K562 (cell line): ENCODE results near the gene SLC46A3. TPM values are rescaled to one million over a fixed set of nuclear protein-coding genes. Genes with fewer than 3 reads are reported as not detected.

Experiments used
- MTA2 ChIP-seq: fragments of 450-650 bp; IDR thresholded peaks from 2 replicates; pipeline ENCODE4 v1.6.1; 2016; ENCODE audit warnings: low read depth
- PHF8 ChIP-seq: fragments of 200-600 bp; sonication (generic); IDR thresholded peaks from 2 replicates; pipeline ENCODE4 v1.6.1; 2012; ENCODE audit warnings: mixed run types, mild to moderate bottlenecking, inconsistent platforms, low read length, moderate library complexity, borderline replicate concordance
- POLR2AphosphoS5 ChIP-seq: IDR thresholded peaks from 2 replicates; pipeline ENCODE4 v1.6.1; 2011; ENCODE audit warnings: mild to moderate bottlenecking, low read depth, low read length, moderate library complexity; ENCODE audit not compliant: control insufficient read depth, insufficient read depth
- RHOXF2B ChIP-seq: fragments of 250-450 bp; sonication (Bioruptor Pico); conservative IDR thresholded peaks from 2 replicates; pipeline ENCODE4 v1.5.1; 2021
- TCFL5 ChIP-seq: fragments of 250-450 bp; sonication (Bioruptor Pico); conservative IDR thresholded peaks from 2 replicates; pipeline ENCODE4 v1.6.1; 2021; ENCODE audit warnings: mild to moderate bottlenecking, moderate library complexity, matching md5 sums
- polyA plus RNA-seq, 8 experiments: library from polyadenylated mRNA; depleted of rRNA in 4 of 8; stranded (reverse) in 5 of 8; unstranded in 3 of 8; fragments of >200 nt; fragmentation: Nextera tagmentation in 2 of 8; fragmentation: Illumina TruSeq in 1 of 8; extraction: Ambion mirVana in 2 of 8; extraction: Trizol in 1 of 8; gene quantifications; 2 replicates each; pipeline versions ENCODE4 v1.2.1 to v1.2.3, GENCODE V29; 2011 to 2014; ENCODE audit warnings: inconsistent platforms in 1 of 8, missing spikeins in 1 of 8
- total RNA-seq, 7 experiments: library from RNA; depleted of rRNA in 6 of 7; stranded (reverse); fragments of >200 nt in 6 of 7; fragmentation: Illumina TruSeq in 2 of 7; extraction: Trizol in 2 of 7; gene quantifications; 2 replicates each; pipeline versions ENCODE4 v1.2.1 to v1.2.3, GENCODE V29; 2011 to 2021; ENCODE audit warnings: low replicate concordance in 1 of 7
- TF ChIP-seq, protein P1 (sequence below): fragments of 450-650 bp; formaldehyde crosslinking; IDR thresholded peaks from 2 replicates; pipeline ENCODE4 v1.4.0; 2020; ENCODE audit warnings: mild to moderate bottlenecking, moderate library complexity
- TF ChIP-seq, protein P2 (sequence below), 2 experiments: fragments of 450-650 bp in 1 of 2; IDR thresholded peaks; 2 replicates each; pipeline ENCODE4 v1.6.1; 2011 to 2017; ENCODE audit warnings: low read depth in 2 of 2, antibody characterized with exemption in 1 of 2, borderline replicate concordance in 1 of 2, low read length in 1 of 2, mild to moderate bottlenecking in 1 of 2, mixed read lengths in 1 of 2; ENCODE audit not compliant: control insufficient read depth in 1 of 2
- TF ChIP-seq, protein P3 (sequence below): sonication (generic); IDR thresholded peaks from 2 replicates; pipeline ENCODE4 v1.6.1; 2016
- TF ChIP-seq, protein P4 (sequence below): fragments of 450-650 bp; IDR thresholded peaks from 2 replicates; pipeline ENCODE4 v1.6.1; 2016; ENCODE audit warnings: mild to moderate bottlenecking, moderate library complexity

SLC46A3 gene
- total and polyA plus RNA-seq, 9 of the 15 experiments (the other 6 are each of a cell fraction or from before 2014, with no cell fraction given) = 0.14 to 1.2 (median 0.51) TPM

DNA sequence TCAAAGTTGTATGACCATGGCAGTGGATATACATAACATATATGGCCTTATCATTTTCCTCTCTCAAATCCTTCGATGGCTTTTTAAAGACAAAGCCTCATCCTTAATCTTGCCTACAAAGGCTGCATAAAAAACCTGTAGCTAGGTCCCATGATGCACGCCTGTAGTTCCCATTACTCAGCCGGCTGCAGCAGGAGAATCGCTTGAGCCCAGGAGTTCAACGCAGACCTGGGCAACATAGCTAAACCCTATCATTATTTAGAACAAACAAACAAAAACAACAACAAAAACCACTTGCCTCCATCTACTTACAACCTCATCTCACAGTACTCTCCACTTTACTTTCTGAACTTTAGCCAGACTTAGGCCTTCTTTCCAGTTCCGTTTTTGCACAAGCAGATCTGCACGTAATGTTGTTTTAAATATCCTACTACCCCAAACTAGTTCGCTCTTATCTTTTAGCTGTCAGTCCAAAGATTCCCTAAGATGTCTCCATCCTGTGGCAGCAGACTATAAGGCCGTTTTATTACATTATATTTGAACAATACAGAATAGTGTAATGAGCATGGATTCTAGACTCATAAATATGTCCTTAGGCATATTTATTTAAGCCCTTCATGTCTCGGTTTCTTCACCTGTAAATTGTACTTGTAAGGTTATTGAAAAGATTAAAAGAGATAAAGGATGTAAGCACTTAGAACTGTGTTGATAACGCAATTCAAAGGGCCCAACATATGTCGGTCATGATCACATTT, 60.8 kb downstream of the SLC46A3 start (continued):
- TF ChIP-seq, protein P1, sequence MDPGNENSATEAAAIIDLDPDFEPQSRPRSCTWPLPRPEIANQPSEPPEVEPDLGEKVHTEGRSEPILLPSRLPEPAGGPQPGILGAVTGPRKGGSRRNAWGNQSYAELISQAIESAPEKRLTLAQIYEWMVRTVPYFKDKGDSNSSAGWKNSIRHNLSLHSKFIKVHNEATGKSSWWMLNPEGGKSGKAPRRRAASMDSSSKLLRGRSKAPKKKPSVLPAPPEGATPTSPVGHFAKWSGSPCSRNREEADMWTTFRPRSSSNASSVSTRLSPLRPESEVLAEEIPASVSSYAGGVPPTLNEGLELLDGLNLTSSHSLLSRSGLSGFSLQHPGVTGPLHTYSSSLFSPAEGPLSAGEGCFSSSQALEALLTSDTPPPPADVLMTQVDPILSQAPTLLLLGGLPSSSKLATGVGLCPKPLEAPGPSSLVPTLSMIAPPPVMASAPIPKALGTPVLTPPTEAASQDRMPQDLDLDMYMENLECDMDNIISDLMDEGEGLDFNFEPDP = no peak
- TF ChIP-seq POLR2AphosphoS5 (no peak), TCFL5 (no peak), MTA2 (no peak), PHF8 (no peak), RHOXF2B (CRISPR knock-in tag) (no peak)
- TF ChIP-seq, protein P2, sequence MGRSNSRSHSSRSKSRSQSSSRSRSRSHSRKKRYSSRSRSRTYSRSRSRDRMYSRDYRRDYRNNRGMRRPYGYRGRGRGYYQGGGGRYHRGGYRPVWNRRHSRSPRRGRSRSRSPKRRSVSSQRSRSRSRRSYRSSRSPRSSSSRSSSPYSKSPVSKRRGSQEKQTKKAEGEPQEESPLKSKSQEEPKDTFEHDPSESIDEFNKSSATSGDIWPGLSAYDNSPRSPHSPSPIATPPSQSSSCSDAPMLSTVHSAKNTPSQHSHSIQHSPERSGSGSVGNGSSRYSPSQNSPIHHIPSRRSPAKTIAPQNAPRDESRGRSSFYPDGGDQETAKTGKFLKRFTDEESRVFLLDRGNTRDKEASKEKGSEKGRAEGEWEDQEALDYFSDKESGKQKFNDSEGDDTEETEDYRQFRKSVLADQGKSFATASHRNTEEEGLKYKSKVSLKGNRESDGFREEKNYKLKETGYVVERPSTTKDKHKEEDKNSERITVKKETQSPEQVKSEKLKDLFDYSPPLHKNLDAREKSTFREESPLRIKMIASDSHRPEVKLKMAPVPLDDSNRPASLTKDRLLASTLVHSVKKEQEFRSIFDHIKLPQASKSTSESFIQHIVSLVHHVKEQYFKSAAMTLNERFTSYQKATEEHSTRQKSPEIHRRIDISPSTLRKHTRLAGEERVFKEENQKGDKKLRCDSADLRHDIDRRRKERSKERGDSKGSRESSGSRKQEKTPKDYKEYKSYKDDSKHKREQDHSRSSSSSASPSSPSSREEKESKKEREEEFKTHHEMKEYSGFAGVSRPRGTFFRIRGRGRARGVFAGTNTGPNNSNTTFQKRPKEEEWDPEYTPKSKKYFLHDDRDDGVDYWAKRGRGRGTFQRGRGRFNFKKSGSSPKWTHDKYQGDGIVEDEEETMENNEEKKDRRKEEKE (IDR thresholded peaks at IDR 0.05; ENCODE audit: borderline replicate concordance in 1 of 2, control insufficient read depth in 1 of 2, low read depth in 2 of 2, low read length in 1 of 2) = no peak
- TF ChIP-seq, protein P3, sequence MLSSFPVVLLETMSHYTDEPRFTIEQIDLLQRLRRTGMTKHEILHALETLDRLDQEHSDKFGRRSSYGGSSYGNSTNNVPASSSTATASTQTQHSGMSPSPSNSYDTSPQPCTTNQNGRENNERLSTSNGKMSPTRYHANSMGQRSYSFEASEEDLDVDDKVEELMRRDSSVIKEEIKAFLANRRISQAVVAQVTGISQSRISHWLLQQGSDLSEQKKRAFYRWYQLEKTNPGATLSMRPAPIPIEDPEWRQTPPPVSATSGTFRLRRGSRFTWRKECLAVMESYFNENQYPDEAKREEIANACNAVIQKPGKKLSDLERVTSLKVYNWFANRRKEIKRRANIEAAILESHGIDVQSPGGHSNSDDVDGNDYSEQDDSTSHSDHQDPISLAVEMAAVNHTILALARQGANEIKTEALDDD = peak; percentile 65
- TF ChIP-seq, protein P4, sequence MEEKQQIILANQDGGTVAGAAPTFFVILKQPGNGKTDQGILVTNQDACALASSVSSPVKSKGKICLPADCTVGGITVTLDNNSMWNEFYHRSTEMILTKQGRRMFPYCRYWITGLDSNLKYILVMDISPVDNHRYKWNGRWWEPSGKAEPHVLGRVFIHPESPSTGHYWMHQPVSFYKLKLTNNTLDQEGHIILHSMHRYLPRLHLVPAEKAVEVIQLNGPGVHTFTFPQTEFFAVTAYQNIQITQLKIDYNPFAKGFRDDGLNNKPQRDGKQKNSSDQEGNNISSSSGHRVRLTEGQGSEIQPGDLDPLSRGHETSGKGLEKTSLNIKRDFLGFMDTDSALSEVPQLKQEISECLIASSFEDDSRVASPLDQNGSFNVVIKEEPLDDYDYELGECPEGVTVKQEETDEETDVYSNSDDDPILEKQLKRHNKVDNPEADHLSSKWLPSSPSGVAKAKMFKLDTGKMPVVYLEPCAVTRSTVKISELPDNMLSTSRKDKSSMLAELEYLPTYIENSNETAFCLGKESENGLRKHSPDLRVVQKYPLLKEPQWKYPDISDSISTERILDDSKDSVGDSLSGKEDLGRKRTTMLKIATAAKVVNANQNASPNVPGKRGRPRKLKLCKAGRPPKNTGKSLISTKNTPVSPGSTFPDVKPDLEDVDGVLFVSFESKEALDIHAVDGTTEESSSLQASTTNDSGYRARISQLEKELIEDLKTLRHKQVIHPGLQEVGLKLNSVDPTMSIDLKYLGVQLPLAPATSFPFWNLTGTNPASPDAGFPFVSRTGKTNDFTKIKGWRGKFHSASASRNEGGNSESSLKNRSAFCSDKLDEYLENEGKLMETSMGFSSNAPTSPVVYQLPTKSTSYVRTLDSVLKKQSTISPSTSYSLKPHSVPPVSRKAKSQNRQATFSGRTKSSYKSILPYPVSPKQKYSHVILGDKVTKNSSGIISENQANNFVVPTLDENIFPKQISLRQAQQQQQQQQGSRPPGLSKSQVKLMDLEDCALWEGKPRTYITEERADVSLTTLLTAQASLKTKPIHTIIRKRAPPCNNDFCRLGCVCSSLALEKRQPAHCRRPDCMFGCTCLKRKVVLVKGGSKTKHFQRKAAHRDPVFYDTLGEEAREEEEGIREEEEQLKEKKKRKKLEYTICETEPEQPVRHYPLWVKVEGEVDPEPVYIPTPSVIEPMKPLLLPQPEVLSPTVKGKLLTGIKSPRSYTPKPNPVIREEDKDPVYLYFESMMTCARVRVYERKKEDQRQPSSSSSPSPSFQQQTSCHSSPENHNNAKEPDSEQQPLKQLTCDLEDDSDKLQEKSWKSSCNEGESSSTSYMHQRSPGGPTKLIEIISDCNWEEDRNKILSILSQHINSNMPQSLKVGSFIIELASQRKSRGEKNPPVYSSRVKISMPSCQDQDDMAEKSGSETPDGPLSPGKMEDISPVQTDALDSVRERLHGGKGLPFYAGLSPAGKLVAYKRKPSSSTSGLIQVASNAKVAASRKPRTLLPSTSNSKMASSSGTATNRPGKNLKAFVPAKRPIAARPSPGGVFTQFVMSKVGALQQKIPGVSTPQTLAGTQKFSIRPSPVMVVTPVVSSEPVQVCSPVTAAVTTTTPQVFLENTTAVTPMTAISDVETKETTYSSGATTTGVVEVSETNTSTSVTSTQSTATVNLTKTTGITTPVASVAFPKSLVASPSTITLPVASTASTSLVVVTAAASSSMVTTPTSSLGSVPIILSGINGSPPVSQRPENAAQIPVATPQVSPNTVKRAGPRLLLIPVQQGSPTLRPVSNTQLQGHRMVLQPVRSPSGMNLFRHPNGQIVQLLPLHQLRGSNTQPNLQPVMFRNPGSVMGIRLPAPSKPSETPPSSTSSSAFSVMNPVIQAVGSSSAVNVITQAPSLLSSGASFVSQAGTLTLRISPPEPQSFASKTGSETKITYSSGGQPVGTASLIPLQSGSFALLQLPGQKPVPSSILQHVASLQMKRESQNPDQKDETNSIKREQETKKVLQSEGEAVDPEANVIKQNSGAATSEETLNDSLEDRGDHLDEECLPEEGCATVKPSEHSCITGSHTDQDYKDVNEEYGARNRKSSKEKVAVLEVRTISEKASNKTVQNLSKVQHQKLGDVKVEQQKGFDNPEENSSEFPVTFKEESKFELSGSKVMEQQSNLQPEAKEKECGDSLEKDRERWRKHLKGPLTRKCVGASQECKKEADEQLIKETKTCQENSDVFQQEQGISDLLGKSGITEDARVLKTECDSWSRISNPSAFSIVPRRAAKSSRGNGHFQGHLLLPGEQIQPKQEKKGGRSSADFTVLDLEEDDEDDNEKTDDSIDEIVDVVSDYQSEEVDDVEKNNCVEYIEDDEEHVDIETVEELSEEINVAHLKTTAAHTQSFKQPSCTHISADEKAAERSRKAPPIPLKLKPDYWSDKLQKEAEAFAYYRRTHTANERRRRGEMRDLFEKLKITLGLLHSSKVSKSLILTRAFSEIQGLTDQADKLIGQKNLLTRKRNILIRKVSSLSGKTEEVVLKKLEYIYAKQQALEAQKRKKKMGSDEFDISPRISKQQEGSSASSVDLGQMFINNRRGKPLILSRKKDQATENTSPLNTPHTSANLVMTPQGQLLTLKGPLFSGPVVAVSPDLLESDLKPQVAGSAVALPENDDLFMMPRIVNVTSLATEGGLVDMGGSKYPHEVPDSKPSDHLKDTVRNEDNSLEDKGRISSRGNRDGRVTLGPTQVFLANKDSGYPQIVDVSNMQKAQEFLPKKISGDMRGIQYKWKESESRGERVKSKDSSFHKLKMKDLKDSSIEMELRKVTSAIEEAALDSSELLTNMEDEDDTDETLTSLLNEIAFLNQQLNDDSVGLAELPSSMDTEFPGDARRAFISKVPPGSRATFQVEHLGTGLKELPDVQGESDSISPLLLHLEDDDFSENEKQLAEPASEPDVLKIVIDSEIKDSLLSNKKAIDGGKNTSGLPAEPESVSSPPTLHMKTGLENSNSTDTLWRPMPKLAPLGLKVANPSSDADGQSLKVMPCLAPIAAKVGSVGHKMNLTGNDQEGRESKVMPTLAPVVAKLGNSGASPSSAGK = no peak
